ENCODE results near the gene DNAAF5. TPM values are rescaled to one million over a fixed set of nuclear protein-coding genes. Genes with fewer than 3 reads are reported as not detected.
"Not testable (repeated sequence)": the region's sequence is repeated elsewhere in the genome, so short reads cannot be mapped to it uniquely, and the experiment has no call there.

The DNAAF5 gene
- total and polyA plus RNA-seq, 4 donors = 4.1 to 16.8 (median 14.5) TPM

GRCh38 chr7:746155-747061 lies 19.9 kb downstream of the DNAAF5 start:
- Histone ChIP-seq H3K9me3 (ENCODE audit: control insufficient read depth, low read length) (no peaks in the 10 kb centered on the region), H3K4me1 (ENCODE audit: control insufficient read depth in 1 of 2, insufficient read depth in 2 of 2, low read length in 2 of 2) (no peaks in the 10 kb centered on the region), H3K27me3 (ENCODE audit: control insufficient read depth in 1 of 2, insufficient read depth in 2 of 2, low read length in 1 of 2) (no peaks in the 10 kb centered on the region), H3K4me3 (ENCODE audit: low read length in 2 of 2) (no peak overlapping the region), H3K36me3 (ENCODE audit: control insufficient read depth in 1 of 2, insufficient read depth in 2 of 2, low read length in 1 of 2) (peaks cover 0 to 5% of the 10 kb centered on the region in 2 donors), H3K27ac (ENCODE audit: low read depth in 1 of 2, low read length in 2 of 2) (no peak overlapping the region)
- ATAC-seq (ENCODE audit: low FRiP score) (peak; percentile 33), DNase-seq (peak in 1 of 2 donors; percentile 66)
- intact Hi-C loops (cut with DNase I) = no loop called here
- WGBS, 2 donors = 96% methylated on average over 36 to 40 of the region's 40 CpGs

GRCh38 chr7:747186-747585 lies 20.7 kb downstream of the DNAAF5 start:
- Histone ChIP-seq H3K4me3 (ENCODE audit: low read length in 2 of 2) (no peak overlapping the region), H3K36me3 (ENCODE audit: control insufficient read depth in 1 of 2, insufficient read depth in 2 of 2, low read length in 1 of 2) (peaks cover 0 to 3% of the 10 kb centered on the region in 2 donors), H3K27ac (ENCODE audit: low read depth in 1 of 2, low read length in 2 of 2) (no peak overlapping the region), H3K4me1 (ENCODE audit: control insufficient read depth in 1 of 2, insufficient read depth in 2 of 2, low read length in 2 of 2) (no peaks in the 10 kb centered on the region), H3K9me3 (ENCODE audit: control insufficient read depth, low read length) (no peaks in the 10 kb centered on the region), H3K27me3 (ENCODE audit: control insufficient read depth in 1 of 2, insufficient read depth in 2 of 2, low read length in 1 of 2) (no peaks in the 10 kb centered on the region)
- no peak for ATAC-seq (ENCODE audit: low FRiP score)
- intact Hi-C loops (cut with DNase I) = no loop called here
- WGBS, 2 donors = 94 to 97% methylated on average over 12 of the region's 12 CpGs
- peak in 1 of 2 donors; percentile 42 for DNase-seq

GRCh38 chr7:748446-748845 lies 21.9 kb downstream of the DNAAF5 start:
- Histone ChIP-seq H3K36me3 (ENCODE audit: control insufficient read depth in 1 of 2, insufficient read depth in 2 of 2, low read length in 1 of 2) (peaks cover 0 to 3% of the 10 kb centered on the region in 2 donors), H3K4me3 (ENCODE audit: low read length in 2 of 2) (no peak overlapping the region), H3K4me1 (ENCODE audit: control insufficient read depth in 1 of 2, insufficient read depth in 2 of 2, low read length in 2 of 2) (no peaks in the 10 kb centered on the region), H3K27me3 (ENCODE audit: control insufficient read depth in 1 of 2, insufficient read depth in 2 of 2, low read length in 1 of 2) (no peaks in the 10 kb centered on the region), H3K27ac (ENCODE audit: low read depth in 1 of 2, low read length in 2 of 2) (no peak overlapping the region), H3K9me3 (ENCODE audit: control insufficient read depth, low read length) (no peaks in the 10 kb centered on the region)
- ATAC-seq (ENCODE audit: low FRiP score) (no peak), DNase-seq (peak in 1 of 2 donors; percentile 45)
- 96% methylated on average over 15 of the region's 15 CpGs for WGBS, 2 donors
- intact Hi-C loops (cut with DNase I) = no loop called here

DNA sequence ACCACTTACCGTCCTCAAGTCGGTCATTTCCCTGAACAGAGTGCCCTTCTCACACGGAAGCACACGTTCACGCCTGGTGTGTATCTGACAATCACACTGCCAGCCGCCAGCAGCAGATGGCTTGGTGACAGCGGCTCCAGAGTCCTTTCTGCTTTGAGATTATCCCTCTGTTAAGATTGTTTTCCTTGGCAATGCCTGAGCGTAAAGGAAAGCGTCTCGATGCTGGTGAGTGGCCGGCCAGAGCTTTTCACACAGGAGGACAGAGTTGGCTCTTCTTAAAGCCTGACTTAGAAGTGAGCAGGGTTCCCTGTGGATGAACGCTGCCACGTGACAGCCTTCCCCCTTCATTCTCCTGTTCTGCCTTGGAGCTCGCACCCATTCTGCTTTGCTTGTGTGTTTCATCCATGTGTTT lies 22.6 kb downstream of the DNAAF5 start:
- DNase-seq (peak in 1 of 2 donors; percentile 71), ATAC-seq (ENCODE audit: low FRiP score) (peak; percentile 72)
- Histone ChIP-seq H3K4me3 (ENCODE audit: low read length in 2 of 2) (no peak overlapping the region), H3K36me3 (ENCODE audit: control insufficient read depth in 1 of 2, insufficient read depth in 2 of 2, low read length in 1 of 2) (peaks cover 0 to 3% of the 10 kb centered on the region in 2 donors), H3K9me3 (ENCODE audit: control insufficient read depth, low read length) (no peaks in the 10 kb centered on the region), H3K27ac (ENCODE audit: low read depth in 1 of 2, low read length in 2 of 2) (no peak overlapping the region), H3K27me3 (ENCODE audit: control insufficient read depth in 1 of 2, insufficient read depth in 2 of 2, low read length in 1 of 2) (no peaks in the 10 kb centered on the region), H3K4me1 (ENCODE audit: control insufficient read depth in 1 of 2, insufficient read depth in 2 of 2, low read length in 2 of 2) (no peaks in the 10 kb centered on the region)
- WGBS, 2 donors = 5 to 8% methylated on average over 14 of the region's 14 CpGs
- intact Hi-C loops (cut with DNase I) = no loop called here

- ATAC-seq (ENCODE audit: low FRiP score) = no peak
- Histone ChIP-seq H3K36me3 (ENCODE audit: control insufficient read depth in 1 of 2, insufficient read depth in 2 of 2, low read length in 1 of 2) (peaks cover 0 to 5% of the 10 kb centered on the region in 2 donors), H3K9me3 (ENCODE audit: control insufficient read depth, low read length) (no peaks in the 10 kb centered on the region)
Observed at GRCh38 chr7:750111-750905, 23.8 kb downstream of the DNAAF5 start.

GRCh38 chr7:751826-752225 lies 25.3 kb downstream of the DNAAF5 start:
- intact Hi-C loops (cut with DNase I) = no loop called here
- Histone ChIP-seq H3K27me3 (ENCODE audit: control insufficient read depth in 1 of 2, insufficient read depth in 2 of 2, low read length in 1 of 2) (no peaks in the 10 kb centered on the region), H3K4me3 (ENCODE audit: low read length in 2 of 2) (no peak overlapping the region), H3K27ac (ENCODE audit: low read depth in 1 of 2, low read length in 2 of 2) (no peak overlapping the region), H3K9me3 (ENCODE audit: control insufficient read depth, low read length) (no peaks in the 10 kb centered on the region), H3K4me1 (ENCODE audit: control insufficient read depth in 1 of 2, insufficient read depth in 2 of 2, low read length in 2 of 2) (no peaks in the 10 kb centered on the region), H3K36me3 (ENCODE audit: control insufficient read depth in 1 of 2, insufficient read depth in 2 of 2, low read length in 1 of 2) (peaks cover 0 to 3% of the 10 kb centered on the region in 2 donors)
- DNase-seq (peak in 1 of 2 donors; percentile 44), ATAC-seq (ENCODE audit: low FRiP score) (no peak)
- WGBS, 2 donors = 93 to 96% methylated on average over 15 of the region's 15 CpGs

More at GRCh38 chr7:750111-750905, 23.8 kb downstream of the DNAAF5 start:
- Histone ChIP-seq H3K4me1 (ENCODE audit: control insufficient read depth in 1 of 2, insufficient read depth in 2 of 2, low read length in 2 of 2) (no peaks in the 10 kb centered on the region), H3K27ac (ENCODE audit: low read depth in 1 of 2, low read length in 2 of 2) (no peak overlapping the region), H3K27me3 (ENCODE audit: control insufficient read depth in 1 of 2, insufficient read depth in 2 of 2, low read length in 1 of 2) (no peaks in the 10 kb centered on the region), H3K4me3 (ENCODE audit: low read length in 2 of 2) (no peak overlapping the region)
- intact Hi-C loops (cut with DNase I) = no loop called here
- peak in 1 of 2 donors; percentile 57 for DNase-seq
- WGBS, 2 donors = 96 to 97% methylated on average over 26 of the region's 26 CpGs

- H3K27me3 ChIP-seq (ENCODE audit: control insufficient read depth in 1 of 2, insufficient read depth in 2 of 2, low read length in 1 of 2); H3K4me1 ChIP-seq (ENCODE audit: control insufficient read depth in 1 of 2, insufficient read depth in 2 of 2, low read length in 2 of 2); ATAC-seq (ENCODE audit: low FRiP score); H3K9me3 ChIP-seq (ENCODE audit: control insufficient read depth, low read length); H3K4me3 ChIP-seq (ENCODE audit: low read length in 2 of 2); H3K27ac ChIP-seq (ENCODE audit: low read depth in 1 of 2, low read length in 2 of 2); H3K36me3 ChIP-seq (ENCODE audit: control insufficient read depth in 1 of 2, insufficient read depth in 2 of 2, low read length in 1 of 2); intact Hi-C loops (cut with DNase I): not testable (repeated sequence)
- 93 to 98% methylated on average over 33 of the region's 33 CpGs for WGBS, 2 donors
- DNase-seq = peak in 1 of 2 donors; percentile 63
Observed at GRCh38 chr7:752256-752655, 25.8 kb downstream of the DNAAF5 start.

DNA sequence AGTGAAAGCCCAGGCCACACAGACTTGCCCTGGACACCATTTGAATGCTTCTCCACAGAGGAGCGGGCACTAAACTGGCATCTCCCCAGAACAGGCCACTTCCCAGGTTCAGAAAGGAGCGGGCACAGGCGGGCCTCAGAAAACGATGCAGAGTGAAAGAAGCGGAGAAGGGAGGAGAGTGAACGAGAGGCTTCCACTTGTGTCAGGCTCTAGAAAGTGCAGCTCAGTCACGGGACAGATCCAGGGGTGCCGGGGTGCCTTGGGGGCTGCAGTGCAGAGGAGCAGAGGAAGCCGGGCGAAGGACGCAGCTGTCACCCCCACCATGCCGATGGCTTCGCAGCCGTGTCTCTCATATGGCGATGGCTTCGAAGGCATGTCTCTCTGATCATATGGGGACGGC lies 26.7 kb downstream of the DNAAF5 start:
- Histone ChIP-seq H3K36me3 (ENCODE audit: control insufficient read depth in 1 of 2, insufficient read depth in 2 of 2, low read length in 1 of 2) (peaks cover 0 to 4% of the 10 kb centered on the region in 2 donors), H3K4me1 (ENCODE audit: control insufficient read depth in 1 of 2, insufficient read depth in 2 of 2, low read length in 2 of 2) (no peaks in the 10 kb centered on the region), H3K4me3 (ENCODE audit: low read length in 2 of 2) (no peak overlapping the region), H3K9me3 (ENCODE audit: control insufficient read depth, low read length) (no peaks in the 10 kb centered on the region), H3K27ac (ENCODE audit: low read depth in 1 of 2, low read length in 2 of 2) (no peak overlapping the region), H3K27me3 (ENCODE audit: control insufficient read depth in 1 of 2, insufficient read depth in 2 of 2, low read length in 1 of 2) (no peaks in the 10 kb centered on the region)
- DNase-seq = peak in 1 of 2 donors; percentile 68
- no peak for ATAC-seq (ENCODE audit: low FRiP score)
- intact Hi-C loops (cut with DNase I) = no loop called here
- WGBS, 2 donors = 97% methylated on average over 17 of the region's 17 CpGs

Data from aorta (tissue), 5 donors.